HG02970 (cell line): Measurements from ENCODE around the gene DLL3.

ENCODE experiments used
- ATAC-seq: cut with Tn5 transposase; IDR thresholded peaks from one replicate; pipeline ENCODE4 v1.9.1; 2021; ENCODE audit warnings: mild to moderate bottlenecking, moderate library complexity, moderate number of reproducible peaks; ENCODE audit not compliant: unreplicated experiment, low FRiP score

The DLL3 gene

GRCh38 chr19:39550197-39550596, 51.5 kb downstream of the DLL3 start:
- ATAC-seq = no peak

DNA sequence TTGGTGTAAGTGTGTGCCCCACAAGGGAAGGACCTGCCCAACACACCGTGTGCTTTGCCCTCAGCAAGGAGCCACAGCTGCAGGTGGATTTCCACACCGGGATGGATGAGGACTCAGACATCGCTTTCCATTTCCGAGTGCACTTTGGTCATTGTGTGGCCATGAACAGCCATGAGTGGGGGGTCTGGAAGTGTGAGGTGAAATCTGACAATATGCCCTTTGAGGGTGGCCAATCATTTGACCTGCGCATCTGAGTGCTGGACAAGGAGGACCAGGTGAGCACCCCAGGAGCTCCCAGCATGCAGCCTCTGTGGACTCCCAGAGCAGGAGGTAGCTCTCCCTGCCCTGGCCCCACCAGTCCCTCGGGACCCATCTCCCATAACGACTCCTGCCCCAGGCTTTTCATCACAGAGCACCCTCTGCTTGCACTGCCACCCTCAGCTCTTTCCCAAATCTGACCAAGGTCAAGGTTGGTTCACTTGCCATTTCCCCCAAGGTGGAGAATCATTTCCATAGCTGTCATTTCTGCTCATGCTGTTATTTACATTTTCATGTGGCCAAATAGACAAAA, 54.4 kb downstream of the DLL3 start:
- no peak for ATAC-seq

GRCh38 chr19:39554701-39555311, 56.1 kb downstream of the DLL3 start:
- no peak for ATAC-seq

- no peak for ATAC-seq
These were observed 57.1 kb downstream of the DLL3 start for GRCh38 chr19:39555883-39556282.
